ENCODE data around the gene GJA1. TPM values are rescaled to one million over a fixed set of nuclear protein-coding genes. Genes with fewer than 3 reads are reported as not detected.

GJA1 gene
- total and polyA plus RNA-seq, 2 of the 13 experiments (the other 11 are each of a cell fraction or from before 2014, with no cell fraction given), result not detected

- no peaks in the 10 kb centered on the region for H3K79me2 ChIP-seq (ENCODE audit: insufficient read depth, low read length)
- no peaks in the 10 kb centered on the region for H3K9me3 ChIP-seq (ENCODE audit: low read length)
- in situ Hi-C loops (cut with HindIII; ENCODE audit: extremely low pct_ligation_motif_present, low pct_unique_long_range_greater_than_20kb) (no loop called here), intact Hi-C loops (cut with micrococcal nuclease; ENCODE audit: unreplicated experiment) (no loop called here)
- BruUV-seq (replicated peaks), result no TSS peak
- no peaks in the 10 kb centered on the region for H4K20me1 ChIP-seq (ENCODE audit: insufficient read depth, low read length)
- H3K36me3 ChIP-seq (replicated peaks in 1 of 2; ENCODE audit: control insufficient read depth in 1 of 2, insufficient read depth in 2 of 2, low read length in 2 of 2), result no peaks in the 10 kb centered on the region
- ATAC-seq (no peak), DNase-seq (ENCODE audit: low spot score) (no peak), FAIRE-seq (no peak)
- TF ChIP-seq ZNF7 (CRISPR knock-in tag; IDR thresholded peaks at IDR 0.05) (no peak), ZNF224 (CRISPR knock-in tag; IDR thresholded peaks at IDR 0.05) (no peak), PRDM15 (CRISPR knock-in tag; IDR thresholded peaks at IDR 0.05) (no peak), TCF7 (IDR thresholded peaks at IDR 0.05; ENCODE audit: low read depth) (no peak), PRPF4 (IDR thresholded peaks at IDR 0.05; ENCODE audit: low read depth, low read length, poor library complexity, severe bottlenecking) (no peak), AHR (CRISPR knock-in tag; IDR thresholded peaks at IDR 0.05) (no peak), ZNF34 (CRISPR knock-in tag; IDR thresholded peaks at IDR 0.05; ENCODE audit: borderline replicate concordance) (no peak), CEBPZ (IDR thresholded peaks at IDR 0.05; ENCODE audit: low read length) (no peak), ZMAT5 (CRISPR knock-in tag; IDR thresholded peaks at IDR 0.05; ENCODE audit: borderline replicate concordance, low read depth) (no peak), STAG1 (CRISPR knock-in tag; IDR thresholded peaks at IDR 0.05) (no peak), HDAC2 (CRISPR knock-in tag; IDR thresholded peaks at IDR 0.05) (no peak), SMAD9 (CRISPR knock-in tag; IDR thresholded peaks at IDR 0.05) (no peak), HDAC1 (CRISPR knock-in tag; IDR thresholded peaks at IDR 0.05) (no peak), ZNF354B (CRISPR knock-in tag; IDR thresholded peaks at IDR 0.05) (no peak), ZNF547 (CRISPR knock-in tag; IDR thresholded peaks at IDR 0.05) (no peak), MIER2 (CRISPR knock-in tag; IDR thresholded peaks at IDR 0.05) (no peak), HIVEP1 (CRISPR knock-in tag; IDR thresholded peaks at IDR 0.05) (no peak), ATF7-NPFF (CRISPR knock-in tag; IDR thresholded peaks at IDR 0.05; ENCODE audit: low read depth) (no peak)
- WGBS (ENCODE audit: low lambda C conversion rate), result 11% methylated on average over 4 of the region's 4 CpGs
- H3K9ac ChIP-seq (ENCODE audit: insufficient read depth, low read depth, low read length), result no peak overlapping the region
- H3K4me3 ChIP-seq (replicated peaks in 1 of 3; ENCODE audit: insufficient read depth in 1 of 3, low read depth in 2 of 3, low read length in 3 of 3), result no peak overlapping the region
- H3K4me1 ChIP-seq (ENCODE audit: insufficient read depth, low read length), result no peaks in the 10 kb centered on the region
- no peak overlapping the region for H3K4me2 ChIP-seq (ENCODE audit: low read depth, low read length)
- no peak overlapping the region for H2AFZ ChIP-seq (ENCODE audit: low read length)
- ChIA-PET POLR2A (no interaction called here), CTCF (ENCODE audit: low intra/inter-chr PET ratio, low total read pairs) (no interaction called here)
- no peaks in the 10 kb centered on the region for H3K27me3 ChIP-seq (ENCODE audit: control insufficient read depth in 1 of 2, insufficient read depth in 2 of 2, low read length in 2 of 2)
- no peak overlapping the region for H3K27ac ChIP-seq (ENCODE audit: extremely low read length, insufficient read depth, low read length)
These were observed 17.1 kb upstream of the GJA1 start for GRCh38 chr6:121418346-121418745.
